GM21390 (cell line): Measurements from ENCODE around the gene MED31.
A peak's percentile ranks its signal among the peaks of the same experiment; 100 is the strongest.
"Not testable (repeated sequence)": the region's sequence is repeated elsewhere in the genome, so short reads cannot be mapped to it uniquely, and the experiment has no call there.

Source experiments
- ATAC-seq: cut with Tn5 transposase; IDR thresholded peaks from one replicate; pipeline ENCODE4 v1.9.1; 2021; ENCODE audit not compliant: unreplicated experiment

Gene MED31

GRCh38 chr17:6651354-6651918, at the start of gene MED31, which contains the start of gene C17orf100:
TSS of gene MED31 (minus strand) at chr17:6651605. CDS start at chr17:6651528, 77 bp downstream.
TSS of gene C17orf100 (plus strand) at chr17:6651762. CDS start at chr17:6651914, 152 bp downstream.
- ATAC-seq: peak; percentile 88

GRCh38 chr17:6700948-6701307, 49.5 kb upstream of the MED31 start:
- ATAC-seq: no peak

- no peak for ATAC-seq
These were observed 48.9 kb upstream of the MED31 start for GRCh38 chr17:6699997-6700947.

- no peak for ATAC-seq
These were observed 46.6 kb upstream of the MED31 start for GRCh38 chr17:6698004-6698403.

- no peak for ATAC-seq
These were observed 45.5 kb upstream of the MED31 start for GRCh38 chr17:6696906-6697305.

- no peak for ATAC-seq
These were observed 44.2 kb upstream of the MED31 start for GRCh38 chr17:6695565-6695964.

GRCh38 chr17:6695051-6695450, 43.6 kb upstream of the MED31 start:
- no peak for ATAC-seq

- ATAC-seq: not testable (repeated sequence)
These were observed 40.6 kb upstream of the MED31 start for GRCh38 chr17:6691958-6692357.

- ATAC-seq: no peak
These were observed 40.1 kb upstream of the MED31 start for GRCh38 chr17:6691546-6691945.

- no peak for ATAC-seq
These were observed 39.2 kb upstream of the MED31 start for GRCh38 chr17:6690641-6691040.

- ATAC-seq: no peak
These were observed 37.5 kb upstream of the MED31 start for GRCh38 chr17:6688944-6689343.

- ATAC-seq: no peak
These were observed 34.6 kb upstream of the MED31 start for GRCh38 chr17:6686026-6686425.

GRCh38 chr17:6684881-6685767, 33.7 kb upstream of the MED31 start:
- ATAC-seq: no peak

- no peak for ATAC-seq
These were observed 33.0 kb upstream of the MED31 start for GRCh38 chr17:6684460-6684783.

- ATAC-seq: no peak
These were observed 32.5 kb upstream of the MED31 start for GRCh38 chr17:6683730-6684459.

GRCh38 chr17:6683081-6683684, 31.8 kb upstream of the MED31 start:
- no peak for ATAC-seq

GRCh38 chr17:6682339-6682738, 30.9 kb upstream of the MED31 start:
- no peak for ATAC-seq

GRCh38 chr17:6681671-6682070, 30.3 kb upstream of the MED31 start:
- ATAC-seq: no peak

GRCh38 chr17:6681176-6681575, 29.8 kb upstream of the MED31 start:
- no peak for ATAC-seq

- no peak for ATAC-seq
These were observed 27.8 kb upstream of the MED31 start for GRCh38 chr17:6679241-6679640.
